Suprapubic skin (tissue), 4 donors: Measurements from ENCODE around the gene PDGFRB.

Experiments
- CTCF ChIP-seq, 2 donors: fragments of 200-600 bp in 1 of 2; fragments of 450-650 bp in 1 of 2; sonication (generic) in 1 of 2; IDR thresholded peaks; one replicate each; pipeline ENCODE4 v1.5.1; 2016 to 2019; ENCODE audit warnings: antibody characterized with exemption in 2 of 2, mild to moderate bottlenecking in 1 of 2, moderate library complexity in 1 of 2
- EP300 ChIP-seq: sonication (generic); formaldehyde crosslinking; IDR thresholded peaks from one replicate; pipeline ENCODE4 v1.6.1; 2017; ENCODE audit warnings: antibody characterized with exemption
- POLR2AphosphoS5 ChIP-seq, 3 donors: sonication (generic); formaldehyde crosslinking; IDR thresholded peaks; one replicate each; pipeline ENCODE4 v1.6.1; 2017; ENCODE audit warnings: antibody characterized with exemption in 3 of 3

- no peak for TF ChIP-seq POLR2AphosphoS5 (IDR thresholded peaks at IDR 0.05)
- TF ChIP-seq CTCF (IDR thresholded peaks at IDR 0.05): no peak
- no peak for TF ChIP-seq EP300
Measured at GRCh38 chr5:150129454-150129812, 26.2 kb downstream of the PDGFRB start.
